Activated CD4-positive, alpha-beta T cell treated with anti-CD3 and anti-CD28 coated beads, Interleukin-2, amount 50 U/mL, for 1 hour (primary cell): ENCODE measurements around the gene TCF12.

Experiments
- DNase-seq: peaks from one replicate; pipeline ENCODE4 v3.0.0-alpha.2; 2020

TCF12 gene

GRCh38 chr15:57057134-57057930, 138.9 kb downstream of the TCF12 start:
- no peak for DNase-seq

GRCh38 chr15:57059026-57059660, 140.7 kb downstream of the TCF12 start:
- DNase-seq = no peak

GRCh38 chr15:57060799-57061198, 142.4 kb downstream of the TCF12 start:
- DNase-seq = no peak

- DNase-seq = no peak
These were observed 142.8 kb downstream of the TCF12 start for GRCh38 chr15:57061281-57061680.

- DNase-seq = no peak
These were observed 143.3 kb downstream of the TCF12 start for GRCh38 chr15:57061696-57062095.

- no peak for DNase-seq
These were observed 145.6 kb downstream of the TCF12 start for GRCh38 chr15:57064033-57064432.

GRCh38 chr15:57069423-57069822, 151.0 kb downstream of the TCF12 start:
- no peak for DNase-seq

GRCh38 chr15:57070674-57071073, 152.2 kb downstream of the TCF12 start:
- DNase-seq = no peak

- no peak for DNase-seq
These were observed 161.0 kb downstream of the TCF12 start for GRCh38 chr15:57079446-57079845.

GRCh38 chr15:57079931-57080620, 161.6 kb downstream of the TCF12 start:
- DNase-seq = no peak

- DNase-seq = no peak
These were observed 163.7 kb downstream of the TCF12 start for GRCh38 chr15:57082054-57082728.

GRCh38 chr15:57084192-57084591, 165.7 kb downstream of the TCF12 start:
- no peak for DNase-seq

- no peak for DNase-seq
These were observed 166.8 kb downstream of the TCF12 start for GRCh38 chr15:57085267-57085666.

- no peak for DNase-seq
These were observed 168.5 kb downstream of the TCF12 start for GRCh38 chr15:57086857-57087427.

- DNase-seq = no peak
These were observed 171.5 kb downstream of the TCF12 start for GRCh38 chr15:57089815-57090495.

- DNase-seq = no peak
These were observed 172.0 kb downstream of the TCF12 start for GRCh38 chr15:57090496-57090859.

GRCh38 chr15:57091636-57092035, 173.2 kb downstream of the TCF12 start:
- DNase-seq = no peak

- no peak for DNase-seq
These were observed 173.8 kb downstream of the TCF12 start for GRCh38 chr15:57092252-57092651.

- no peak for DNase-seq
These were observed 176.1 kb downstream of the TCF12 start for GRCh38 chr15:57094321-57095257.

- DNase-seq = no peak
These were observed 177.5 kb downstream of the TCF12 start for GRCh38 chr15:57095896-57096295.

- DNase-seq = no peak
These were observed 178.8 kb downstream of the TCF12 start for GRCh38 chr15:57097246-57097645.
